Dermis lymphatic vessel endothelial cell (primary cell): ENCODE measurements around the gene FAM221A. TPM values are rescaled to one million over a fixed set of nuclear protein-coding genes. Genes with fewer than 3 reads are reported as not detected.

Source experiments
- total RNA-seq: library from RNA; depleted of rRNA; stranded (reverse); fragments of >200 nt; gene quantifications from 2 replicates; pipeline ENCODE4 v1.2.1, GENCODE V29; 2014

The FAM221A gene
- 5.9 and 9.4 TPM in 2 replicates for total RNA-seq

GRCh38 chr7:23679898-23680413 is at the start of gene FAM221A:
Gene FAM221A, plus strand, starts transcription at chr7:23680199. Its CDS starts 20 bp downstream, at chr7:23680219.

GRCh38 chr7:23710000-23710399 is 30.0 kb downstream of the FAM221A start, which contains the start of gene STK31:
Gene STK31, plus strand, starts transcription at chr7:23710219. Its CDS starts 67 bp downstream, at chr7:23710286.

Other genes starting within 250 kb of the FAM221A start
- gene IGF2BP3, start 209.7 kb upstream of the FAM221A start, total RNA-seq = 1.7 and 2.1 TPM in 2 replicates
- gene TRA2A, start 148.2 kb upstream of the FAM221A start, total RNA-seq = 27.8 and 33.3 TPM in 2 replicates
- gene CCDC126, start 82.8 kb upstream of the FAM221A start, total RNA-seq = 20.6 and 22.4 TPM in 2 replicates
- 0.11 and 0.17 TPM in 2 replicates for gene STK31, start 30.0 kb downstream of the FAM221A start, total RNA-seq